PC-3 (cell line): ENCODE results near the gene MYO1F. TPM values are rescaled to one million over a fixed set of nuclear protein-coding genes. Genes with fewer than 3 reads are reported as not detected.

Source experiments
- ATAC-seq: fragments of 200-7000 bp; cut with Tn5 transposase; 2 replicates; pipeline ENCODE4 v1.9.1; 2020; ENCODE audit warnings: mild to moderate bottlenecking, moderate library complexity
- BruUV-seq: library from RNA; stranded (reverse); fragments of 400-500 nt; replicated peaks from 2 replicates; lab custom pipeline; 2021; lab: Mats Ljungman, UMichigan
- CTCF ChIA-PET: fragments of 300-600 bp; sonication (Branson Sonifier 250); formaldehyde crosslinking; loops from one replicate; lab custom pipeline; 2022; ENCODE audit warnings: antibody characterized with exemption; lab: Charles Lee
- POLR2A ChIA-PET: fragments of 300-600 bp; sonication (Branson Sonifier 250); formaldehyde crosslinking; loops from one replicate; lab custom pipeline; 2022; ENCODE audit warnings: antibody characterized with exemption; ENCODE audit not compliant: unreplicated experiment; lab: Charles Lee
- DNase-seq: peaks from one replicate; pipeline ENCODE4 v3.0.0-alpha.2; 2015
- H2AFZ ChIP-seq: fragments of 300-600 bp; sonication (generic); 2 replicates; pipeline ENCODE4 v1.6.0; 2016; ENCODE audit warnings: antibody characterized with exemption, low read length
- H3F3A ChIP-seq: fragments of 300-600 bp; sonication (generic); one replicate; pipeline ENCODE4 v1.6.0; 2017; ENCODE audit warnings: antibody characterized with exemption, low read length, control low read depth, mild to moderate bottlenecking; ENCODE audit not compliant: unreplicated experiment
- H3K27ac ChIP-seq: fragments of 300-600 bp; sonication (generic); 2 replicates; pipeline ENCODE4 v1.5.1; 2016; ENCODE audit warnings: mild to moderate bottlenecking, low read length
- H3K27me3 ChIP-seq: fragments of 300-600 bp; sonication (generic); 2 replicates; pipeline ENCODE4 v1.6.1; 2016; ENCODE audit warnings: low read length, mixed read lengths
- H3K36me3 ChIP-seq: fragments of 300-600 bp; sonication (generic); 2 replicates; pipeline ENCODE4 v1.6.1; 2016; ENCODE audit warnings: low read depth, mixed run types, low read length, mixed read lengths
- H3K4me1 ChIP-seq: fragments of 300-600 bp; sonication (generic); 2 replicates; pipeline ENCODE4 v1.5.1; 2016; ENCODE audit warnings: low read length; ENCODE audit not compliant: insufficient read depth
- H3K4me2 ChIP-seq: fragments of 300-600 bp; sonication (generic); 2 replicates; pipeline ENCODE4 v1.6.0; 2016; ENCODE audit warnings: low read length
- H3K4me3 ChIP-seq: fragments of 300-600 bp; sonication (generic); 2 replicates; pipeline ENCODE4 v1.5.1; 2016; ENCODE audit warnings: mild to moderate bottlenecking, low read length, mixed read lengths
- H3K79me2 ChIP-seq: fragments of 300-600 bp; sonication (generic); 2 replicates; pipeline ENCODE4 v1.6.1; 2017; ENCODE audit warnings: low read length, mixed read lengths
- H3K9ac ChIP-seq: fragments of 300-600 bp; sonication (generic); 2 replicates; pipeline ENCODE4 v1.6.0; 2016; ENCODE audit warnings: mild to moderate bottlenecking, low read length
- H3K9me2 ChIP-seq: fragments of 300-600 bp; sonication (generic); replicated peaks from 2 replicates; pipeline ENCODE4 v1.6.1; 2016; ENCODE audit warnings: mixed run types, low read length, mixed read lengths
- H3K9me3 ChIP-seq: fragments of 300-600 bp; sonication (generic); 2 replicates; pipeline ENCODE4 v1.6.1; 2016; ENCODE audit warnings: low read length, mixed read lengths
- H4K20me1 ChIP-seq: fragments of 300-600 bp; sonication (generic); 2 replicates; pipeline ENCODE4 v1.6.1; 2016; ENCODE audit warnings: low read length, mixed read lengths
- EZH2 ChIP-seq: fragments of 300-600 bp; sonication (generic); IDR thresholded peaks from one replicate; pipeline ENCODE4 v1.6.1; 2017; ENCODE audit warnings: antibody characterized with exemption, mild to moderate bottlenecking, low read length; ENCODE audit not compliant: unreplicated experiment
- EZH2phosphoT487 ChIP-seq: fragments of 300-600 bp; sonication (generic); IDR thresholded peaks from 2 replicates; pipeline ENCODE4 v1.6.1; 2018; ENCODE audit warnings: mild to moderate bottlenecking, antibody characterized with exemption, low read length, borderline replicate concordance
- intact Hi-C: fragments of 100-400 bp; cut with micrococcal nuclease; formaldehyde crosslinking; loops from 2 replicates; pipeline ENCODE4 v1.9.0; 2023
- total RNA-seq: library from RNA; depleted of rRNA; stranded (reverse); fragments of >200 nt; gene quantifications from 2 replicates; pipeline ENCODE4 v1.2.3, GENCODE V29; 2014; rRNA removed
- TF ChIP-seq, protein P1 (sequence below): fragments of 300-600 bp; sonication (generic); conservative IDR thresholded peaks from 2 replicates; pipeline ENCODE4 v1.5.1; 2017; ENCODE audit warnings: antibody characterized with exemption, low read depth, mild to moderate bottlenecking, low read length

The MYO1F gene
- total RNA-seq, 1 experiment from 2014 or later: 2.0 TPM

- Histone ChIP-seq H2AFZ (no peak overlapping the region), H3K4me1 (no peaks in the 10 kb centered on the region), H3K27ac (no peak overlapping the region), H3K4me2 (no peak overlapping the region), H3K4me3 (no peak overlapping the region), H3K9me2 (no peaks in the 10 kb centered on the region), H3K9ac (no peak overlapping the region), H3K79me2 (peaks cover 73% of the 10 kb centered on the region), H4K20me1 (peaks cover 39% of the 10 kb centered on the region), H3K27me3 (no peaks in the 10 kb centered on the region), H3K9me3 (no peaks in the 10 kb centered on the region), H3F3A (no peaks in the 10 kb centered on the region), H3K36me3 (peaks cover 85% of the 10 kb centered on the region)
- POLR2A ChIA-PET: no interaction called here
- BruUV-seq: no TSS peak
- CTCF ChIA-PET: interaction anchor here (0.6 to 0.7 kb wide), 2 partner anchors 34 to 107 kb away, joined by 9 to 13 read pairs; no protein-coding TSS in a partner anchor
- intact Hi-C loops: no loop called here
- no peak for DNase-seq
- no peak for TF ChIP-seq EZH2phosphoT487
- TF ChIP-seq, protein P1, sequence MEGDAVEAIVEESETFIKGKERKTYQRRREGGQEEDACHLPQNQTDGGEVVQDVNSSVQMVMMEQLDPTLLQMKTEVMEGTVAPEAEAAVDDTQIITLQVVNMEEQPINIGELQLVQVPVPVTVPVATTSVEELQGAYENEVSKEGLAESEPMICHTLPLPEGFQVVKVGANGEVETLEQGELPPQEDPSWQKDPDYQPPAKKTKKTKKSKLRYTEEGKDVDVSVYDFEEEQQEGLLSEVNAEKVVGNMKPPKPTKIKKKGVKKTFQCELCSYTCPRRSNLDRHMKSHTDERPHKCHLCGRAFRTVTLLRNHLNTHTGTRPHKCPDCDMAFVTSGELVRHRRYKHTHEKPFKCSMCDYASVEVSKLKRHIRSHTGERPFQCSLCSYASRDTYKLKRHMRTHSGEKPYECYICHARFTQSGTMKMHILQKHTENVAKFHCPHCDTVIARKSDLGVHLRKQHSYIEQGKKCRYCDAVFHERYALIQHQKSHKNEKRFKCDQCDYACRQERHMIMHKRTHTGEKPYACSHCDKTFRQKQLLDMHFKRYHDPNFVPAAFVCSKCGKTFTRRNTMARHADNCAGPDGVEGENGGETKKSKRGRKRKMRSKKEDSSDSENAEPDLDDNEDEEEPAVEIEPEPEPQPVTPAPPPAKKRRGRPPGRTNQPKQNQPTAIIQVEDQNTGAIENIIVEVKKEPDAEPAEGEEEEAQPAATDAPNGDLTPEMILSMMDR: no peak
- TF ChIP-seq EZH2: no peak
- no peak for ATAC-seq
These were observed 103.4 kb downstream of the MYO1F start for GRCh38 chr19:8473648-8474476.

Other genes starting within 250 kb of the MYO1F start
- gene KANK3, start 234.2 kb downstream of the MYO1F start, total RNA-seq: 0.81 and 0.87 TPM in 2 replicates
- gene ANGPTL4, start 213.3 kb downstream of the MYO1F start, total RNA-seq: 6.7 and 10.7 TPM in 2 replicates
- gene RAB11B, start 187.1 kb downstream of the MYO1F start, total RNA-seq: 29.7 and 43.6 TPM in 2 replicates
- gene MARCHF2, start 164.1 kb downstream of the MYO1F start, total RNA-seq: 58.6 and 58.7 TPM in 2 replicates
- gene HNRNPM, start 132.5 kb downstream of the MYO1F start, total RNA-seq: 165 and 287 TPM in 2 replicates
- 0.52 TPM in 1 of 2 replicates, not detected in the other for gene PRAM1, start 74.8 kb downstream of the MYO1F start, total RNA-seq
- 4.6 and 4.7 TPM in 2 replicates for gene ZNF414, start 63.3 kb downstream of the MYO1F start, total RNA-seq
- gene ADAMTS10, start 33.3 kb upstream of the MYO1F start, total RNA-seq: 1.2 TPM in 1 of 2 replicates, not detected in the other
- not detected in 2 replicates for gene NFILZ, start 53.2 kb upstream of the MYO1F start, total RNA-seq
- gene ACTL9, start 121.4 kb upstream of the MYO1F start, total RNA-seq: not detected in 2 replicates
- gene OR2Z1, start 144.2 kb upstream of the MYO1F start, total RNA-seq: not detected in 2 replicates